ENCODE measurements around the gene PLA2G4B. TPM values are rescaled to one million over a fixed set of nuclear protein-coding genes. Genes with fewer than 3 reads are reported as not detected.

PLA2G4B gene
- polyA plus RNA-seq, 6 donors from 2014 or later, result 0.45 to 1.5 (median 0.48) TPM; not detected in 2

GRCh38 chr15:41877631-41878354 is 39.1 kb downstream of the PLA2G4B start:
- DNase-seq, result no peak
- Mint-ChIP-seq H3K27me3 (peaks cover 11 to 43% (median 38%) of the 10 kb centered on the region in 3 donors), H3K27ac (peak overlapping the region in 1 of 6 donors; percentile 26), H3K9me3 (no peaks in the 10 kb centered on the region), H3K4me1 (peaks cover 17 to 25% (median 18%) of the 10 kb centered on the region in 3 donors), H3K36me3 (no peaks in the 10 kb centered on the region), H3K4me3 (no peak overlapping the region)
- no peak for ATAC-seq (ENCODE audit: low read depth in 2 of 2)

DNA sequence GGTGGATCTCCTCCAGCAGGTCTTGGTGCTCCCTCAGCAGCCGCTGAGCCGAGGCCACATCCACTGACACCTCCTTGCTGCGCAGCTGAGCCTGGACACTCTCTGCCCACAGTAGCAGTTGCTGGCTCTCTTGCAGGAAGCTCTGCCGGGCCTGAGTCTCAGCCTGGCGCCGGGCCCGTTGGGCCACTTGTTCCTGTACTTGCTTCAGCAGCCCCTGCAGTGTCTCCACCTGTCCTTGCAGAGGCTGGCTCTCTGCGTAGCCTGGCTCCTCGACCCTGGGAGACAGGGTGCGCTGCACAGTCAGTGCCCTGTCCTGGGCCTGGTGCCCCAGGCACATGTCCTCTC is 39.7 kb downstream of the PLA2G4B start:
- DNase-seq (no peak), ATAC-seq (ENCODE audit: low read depth in 2 of 2) (no peak)
- no peak overlapping the region for H3K27ac Mint-ChIP-seq
- H3K9me3 Mint-ChIP-seq, result no peaks in the 10 kb centered on the region
- no peaks in the 10 kb centered on the region for H3K36me3 Mint-ChIP-seq
- no peak overlapping the region for H3K4me3 Mint-ChIP-seq
- H3K4me1 Mint-ChIP-seq, result peaks cover 19 to 28% (median 20%) of the 10 kb centered on the region in 3 donors
- peaks cover 11 to 38% (median 33%) of the 10 kb centered on the region in 3 donors for H3K27me3 Mint-ChIP-seq

- Mint-ChIP-seq H3K27me3 (peaks cover 11 to 31% (median 29%) of the 10 kb centered on the region in 3 donors), H3K36me3 (no peaks in the 10 kb centered on the region), H3K4me3 (no peak overlapping the region), H3K4me1 (peaks cover 22 to 31% (median 25%) of the 10 kb centered on the region in 3 donors), H3K27ac (peak overlapping the region in 2 of 6 donors; percentile 85 to 88), H3K9me3 (no peaks in the 10 kb centered on the region)
- no peak for ATAC-seq (ENCODE audit: low read depth in 2 of 2)
- no peak for DNase-seq
These were observed 40.7 kb downstream of the PLA2G4B start for GRCh38 chr15:41879321-41879845.

GRCh38 chr15:41880156-41880877 is 41.7 kb downstream of the PLA2G4B start:
- Mint-ChIP-seq H3K4me1 (peaks cover 24 to 29% (median 25%) of the 10 kb centered on the region in 3 donors), H3K27me3 (peaks cover 11 to 29% (median 29%) of the 10 kb centered on the region in 3 donors), H3K36me3 (no peaks in the 10 kb centered on the region), H3K4me3 (peak overlapping the region in 1 of 8 donors; percentile 66), H3K9me3 (no peaks in the 10 kb centered on the region), H3K27ac (no peak overlapping the region)
- no peak for DNase-seq
- ATAC-seq (ENCODE audit: low read depth in 2 of 2), result no peak

- peak overlapping the region in 3 of 6 donors; percentile 13 to 78 (median 67) for H3K27ac Mint-ChIP-seq
- H3K27me3 Mint-ChIP-seq, result peaks cover 11 to 29% (median 29%) of the 10 kb centered on the region in 3 donors
- DNase-seq (no peak), ATAC-seq (ENCODE audit: low read depth in 2 of 2) (no peak)
- no peaks in the 10 kb centered on the region for H3K9me3 Mint-ChIP-seq
- H3K4me1 Mint-ChIP-seq, result peaks cover 16 to 26% (median 25%) of the 10 kb centered on the region in 3 donors
- H3K4me3 Mint-ChIP-seq, result peak overlapping the region in 6 of 8 donors; percentile 12 to 65 (median 50)
- H3K36me3 Mint-ChIP-seq, result no peaks in the 10 kb centered on the region
These were observed 42.4 kb downstream of the PLA2G4B start for GRCh38 chr15:41881086-41881485.

DNA sequence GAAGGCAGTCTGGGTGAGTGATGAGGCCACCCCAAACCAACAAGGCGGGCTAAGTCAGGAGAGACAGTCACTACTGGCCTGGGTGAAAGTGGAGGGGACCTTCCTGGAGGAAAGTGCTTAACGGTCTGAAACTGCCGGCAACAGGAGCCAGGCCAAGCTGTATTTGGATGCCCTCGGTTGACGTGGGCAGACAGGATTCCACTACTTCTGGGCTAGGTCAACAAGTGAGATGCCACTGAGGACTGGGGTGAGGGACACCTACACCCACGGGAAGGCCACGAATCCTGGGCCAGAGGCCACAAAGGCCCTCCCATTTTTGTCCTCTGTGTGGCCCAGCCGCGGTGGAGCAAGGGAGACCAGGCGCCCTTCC is 42.9 kb downstream of the PLA2G4B start:
- H3K36me3 Mint-ChIP-seq, result no peaks in the 10 kb centered on the region
- H3K27ac Mint-ChIP-seq, result peak overlapping the region in 3 of 6 donors; percentile 13 to 78 (median 67)
- H3K9me3 Mint-ChIP-seq, result no peaks in the 10 kb centered on the region
- H3K4me3 Mint-ChIP-seq, result peak overlapping the region in 7 of 8 donors; percentile 12 to 65 (median 40)
- no peak for ATAC-seq (ENCODE audit: low read depth in 2 of 2)
- H3K4me1 Mint-ChIP-seq, result peaks cover 13 to 23% (median 23%) of the 10 kb centered on the region in 3 donors
- H3K27me3 Mint-ChIP-seq, result peaks cover 11 to 29% (median 29%) of the 10 kb centered on the region in 3 donors
- DNase-seq, result no peak

DNA sequence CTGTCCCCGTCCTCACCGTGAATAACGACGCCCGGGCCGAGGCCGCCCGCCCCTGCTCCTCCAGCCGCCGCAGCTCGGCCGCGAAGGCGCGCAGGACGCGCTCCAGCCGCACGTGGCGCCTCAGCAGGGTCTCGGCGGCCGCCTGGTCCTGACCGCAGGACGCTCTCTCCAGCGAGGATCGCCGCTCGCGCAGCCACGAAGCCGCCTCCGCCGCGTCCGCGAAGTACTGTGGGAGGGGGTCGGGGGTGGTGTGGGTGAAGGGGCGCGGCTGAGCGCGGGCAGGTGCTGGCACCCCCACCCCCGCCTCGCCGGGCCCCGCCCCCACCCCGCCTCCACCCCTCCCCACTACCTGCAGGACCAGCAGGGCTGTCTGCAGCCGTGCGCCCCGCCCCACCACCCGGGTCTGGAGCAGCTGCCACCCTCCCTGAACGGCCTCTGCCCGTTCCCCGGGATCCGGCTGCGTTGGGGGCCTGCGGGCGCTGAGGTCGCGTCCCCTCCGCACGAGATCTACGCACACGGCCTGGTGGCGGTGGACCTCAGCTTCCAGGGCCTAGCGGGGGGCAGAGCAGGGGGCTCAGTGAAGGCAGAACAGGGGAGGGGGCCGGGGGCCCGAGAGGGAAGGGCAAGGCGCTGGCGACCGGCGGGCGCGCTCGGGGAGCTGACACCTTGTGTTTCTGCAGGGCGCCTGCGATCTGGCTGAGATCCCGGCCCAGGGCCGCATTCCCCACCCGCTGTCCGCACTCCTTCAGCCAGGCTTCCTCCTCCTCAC is 43.5 kb downstream of the PLA2G4B start:
- ATAC-seq (ENCODE audit: low read depth in 2 of 2) (peak; percentile 43 to 48), DNase-seq (no peak)
- Mint-ChIP-seq H3K27me3 (peaks cover 11 to 29% (median 29%) of the 10 kb centered on the region in 3 donors), H3K9me3 (no peaks in the 10 kb centered on the region), H3K36me3 (no peaks in the 10 kb centered on the region), H3K4me3 (peak overlapping the region in 4 of 8 donors; percentile 42 to 61 (median 58)), H3K27ac (peak overlapping the region in 1 of 6 donors; percentile 66), H3K4me1 (peaks cover 13 to 27% (median 23%) of the 10 kb centered on the region in 3 donors)

- Mint-ChIP-seq H3K4me3 (peak overlapping the region in 5 of 8 donors; percentile 41 to 58 (median 51)), H3K27me3 (peaks cover 11 to 29% (median 29%) of the 10 kb centered on the region in 3 donors), H3K27ac (peak overlapping the region in 2 of 6 donors; percentile 54 to 89), H3K36me3 (no peaks in the 10 kb centered on the region), H3K9me3 (no peaks in the 10 kb centered on the region), H3K4me1 (peaks cover 19 to 35% (median 27%) of the 10 kb centered on the region in 3 donors)
- DNase-seq (peak; percentile 11), ATAC-seq (ENCODE audit: low read depth in 2 of 2) (peak; percentile 60 to 65)
These were observed 44.2 kb downstream of the PLA2G4B start for GRCh38 chr15:41882689-41883483.

GRCh38 chr15:41883484-41883825 is 44.8 kb downstream of the PLA2G4B start:
- H3K4me1 Mint-ChIP-seq, result peaks cover 25 to 40% (median 27%) of the 10 kb centered on the region in 3 donors
- ATAC-seq (ENCODE audit: low read depth in 2 of 2) (no peak), DNase-seq (no peak)
- H3K27ac Mint-ChIP-seq, result peak overlapping the region in 1 of 6 donors; percentile 89
- no peaks in the 10 kb centered on the region for H3K9me3 Mint-ChIP-seq
- no peaks in the 10 kb centered on the region for H3K36me3 Mint-ChIP-seq
- H3K4me3 Mint-ChIP-seq, result peak overlapping the region in 3 of 8 donors; percentile 41 to 51 (median 42)
- H3K27me3 Mint-ChIP-seq, result peaks cover 11 to 29% (median 29%) of the 10 kb centered on the region in 3 donors

- Mint-ChIP-seq H3K36me3 (no peaks in the 10 kb centered on the region), H3K27ac (no peak overlapping the region), H3K4me3 (peak overlapping the region in 3 of 8 donors; percentile 45 to 58 (median 48)), H3K4me1 (peaks cover 35 to 50% (median 37%) of the 10 kb centered on the region in 3 donors), H3K27me3 (peaks cover 11 to 25% (median 21%) of the 10 kb centered on the region in 3 donors), H3K9me3 (peaks cover 0 to 4% (median 0%) of the 10 kb centered on the region in 7 donors)
- ATAC-seq (ENCODE audit: low read depth in 2 of 2) (no peak), DNase-seq (no peak)
These were observed 45.8 kb downstream of the PLA2G4B start for GRCh38 chr15:41884458-41884857.

DNA sequence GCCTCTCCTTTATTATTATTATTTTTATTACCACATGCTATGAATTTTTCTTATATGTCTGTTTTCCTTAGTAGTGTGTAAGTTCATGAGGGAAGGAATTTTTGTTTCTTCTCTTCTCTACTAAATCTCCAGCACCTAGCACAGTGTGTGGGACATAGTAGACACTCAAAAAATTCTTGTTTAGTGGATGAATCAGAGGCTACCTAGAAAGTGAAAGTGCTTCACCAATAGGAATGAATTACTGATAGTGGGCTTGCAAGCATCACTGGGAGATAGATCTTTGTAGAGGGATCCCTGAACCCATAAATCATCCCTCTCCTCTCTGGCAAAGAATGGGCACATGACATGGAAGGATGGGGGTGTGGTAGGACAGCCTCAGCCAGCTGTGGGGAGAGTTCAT is 46.7 kb downstream of the PLA2G4B start:
- H3K9me3 Mint-ChIP-seq, result peaks cover 0 to 4% (median 0%) of the 10 kb centered on the region in 7 donors
- H3K36me3 Mint-ChIP-seq, result no peaks in the 10 kb centered on the region
- H3K4me3 Mint-ChIP-seq, result no peak overlapping the region
- peaks cover 37 to 56% (median 42%) of the 10 kb centered on the region in 3 donors for H3K4me1 Mint-ChIP-seq
- DNase-seq (no peak), ATAC-seq (ENCODE audit: low read depth in 2 of 2) (no peak)
- H3K27ac Mint-ChIP-seq, result peak overlapping the region in 1 of 6 donors; percentile 58
- H3K27me3 Mint-ChIP-seq, result peaks cover 8 to 19% (median 14%) of the 10 kb centered on the region in 3 donors

DNA sequence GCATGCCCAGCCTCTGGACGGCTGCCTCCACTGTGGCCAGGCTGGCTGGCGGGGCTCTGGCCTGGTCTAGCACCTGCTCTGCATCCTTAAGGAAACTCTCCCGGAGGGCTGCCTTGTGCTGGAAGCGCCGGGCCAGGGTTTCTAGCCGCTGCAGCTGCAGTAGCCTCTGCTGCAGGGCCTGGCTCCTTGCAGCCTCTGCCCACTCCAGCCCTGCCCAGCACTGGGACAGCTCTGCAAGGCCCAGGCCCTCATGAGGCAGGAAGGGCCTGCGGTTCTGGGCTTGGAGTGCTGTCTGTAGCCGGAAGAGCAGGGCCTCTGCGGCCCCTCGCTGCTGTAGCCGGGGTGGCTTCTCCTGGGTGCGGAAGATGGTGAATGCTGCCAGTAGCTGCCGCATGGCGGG is 47.2 kb downstream of the PLA2G4B start:
- ATAC-seq (ENCODE audit: low read depth in 2 of 2) (no peak), DNase-seq (no peak)
- Mint-ChIP-seq H3K9me3 (peaks cover 0 to 4% (median 0%) of the 10 kb centered on the region in 7 donors), H3K36me3 (no peaks in the 10 kb centered on the region), H3K27ac (peak overlapping the region in 1 of 6 donors; percentile 58), H3K4me1 (peaks cover 33 to 56% (median 42%) of the 10 kb centered on the region in 3 donors), H3K4me3 (no peak overlapping the region), H3K27me3 (peaks cover 5 to 13% (median 8%) of the 10 kb centered on the region in 3 donors)

Measured in naive B cell (primary cell).